Endothelial cell of hepatic sinusoid (primary cell): Measurements from ENCODE around the gene SLX9.

Experiments used
- in situ Hi-C: cut with HindIII; loops from 2 replicates; pipeline ENCODE4 v1.10.0; 2017; ENCODE audit warnings: low sequenced_read_pairs

Gene SLX9

DNA sequence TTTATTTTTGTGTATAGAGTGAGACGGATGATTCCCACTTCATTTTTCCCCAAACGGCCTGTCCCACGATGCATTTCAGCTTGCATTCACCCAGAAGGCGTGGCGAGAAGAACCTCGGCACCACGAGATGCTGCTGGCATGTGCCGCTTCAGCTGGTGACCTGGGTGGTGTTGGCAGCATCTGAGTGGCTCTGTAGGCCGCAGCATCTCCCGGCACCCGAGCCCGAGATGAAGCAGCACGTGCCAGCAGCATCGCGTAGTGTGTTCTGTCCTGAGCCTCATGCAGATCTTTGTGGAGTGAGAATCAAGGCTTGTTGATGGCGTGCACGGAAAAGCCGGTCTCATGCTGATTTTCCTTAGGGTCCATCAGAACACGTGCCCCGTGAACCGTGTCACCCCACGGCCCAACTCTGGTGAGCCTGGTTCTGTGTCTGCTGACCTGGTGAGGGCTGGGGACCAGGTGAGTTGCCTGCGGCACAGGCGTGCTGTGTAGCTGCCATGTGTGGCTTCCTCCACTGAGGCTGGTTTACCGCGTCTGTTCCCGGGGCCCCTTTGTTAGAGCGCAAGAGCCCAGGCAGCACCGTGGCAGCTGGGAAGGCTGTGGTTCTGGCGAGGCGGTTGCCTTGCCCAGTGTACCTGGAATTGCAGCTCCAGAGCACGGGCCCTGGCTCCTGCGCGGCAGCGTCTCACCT is 16.7 kb downstream of the SLX9 start:
- in situ Hi-C loops = no loop called here

DNA sequence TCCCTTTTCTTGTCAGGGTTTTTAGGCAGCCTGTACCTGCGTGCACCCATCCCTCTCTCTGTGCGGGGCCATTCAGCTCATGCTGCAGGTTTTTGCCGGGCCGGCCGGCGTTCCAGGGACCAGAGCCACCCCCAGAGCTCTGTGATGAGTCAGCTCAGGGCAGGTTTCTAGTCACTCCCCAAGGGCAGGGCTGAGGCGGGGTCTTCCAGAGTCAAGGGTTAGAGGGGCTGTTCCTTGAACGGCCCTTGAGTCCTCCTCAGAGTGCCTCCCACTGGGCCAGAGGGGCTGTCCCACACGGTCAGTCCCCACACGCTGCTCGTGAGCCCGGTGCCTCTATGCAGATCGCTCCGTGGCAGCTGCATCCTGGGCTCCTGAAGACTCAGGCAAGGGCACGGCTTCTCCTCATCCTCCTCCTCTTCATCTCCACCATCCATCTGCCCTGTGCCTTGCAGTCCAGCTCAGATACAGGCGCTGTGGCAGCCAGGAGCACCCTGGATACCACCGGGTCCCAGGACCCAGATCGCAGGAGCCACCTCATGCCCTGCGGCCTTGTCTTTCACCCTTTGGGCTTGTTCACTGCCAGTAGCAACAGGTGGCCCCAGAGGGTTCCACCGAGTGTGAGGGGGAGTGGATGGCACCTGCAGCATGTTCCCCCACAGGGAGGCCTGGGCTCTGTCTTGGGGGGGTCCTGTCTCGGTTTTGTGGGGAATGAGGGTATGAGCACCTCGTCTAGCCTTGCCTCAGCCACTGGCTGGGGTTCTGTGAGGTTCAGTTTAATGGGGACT is 17.4 kb downstream of the SLX9 start:
- in situ Hi-C loops = no loop called here

DNA sequence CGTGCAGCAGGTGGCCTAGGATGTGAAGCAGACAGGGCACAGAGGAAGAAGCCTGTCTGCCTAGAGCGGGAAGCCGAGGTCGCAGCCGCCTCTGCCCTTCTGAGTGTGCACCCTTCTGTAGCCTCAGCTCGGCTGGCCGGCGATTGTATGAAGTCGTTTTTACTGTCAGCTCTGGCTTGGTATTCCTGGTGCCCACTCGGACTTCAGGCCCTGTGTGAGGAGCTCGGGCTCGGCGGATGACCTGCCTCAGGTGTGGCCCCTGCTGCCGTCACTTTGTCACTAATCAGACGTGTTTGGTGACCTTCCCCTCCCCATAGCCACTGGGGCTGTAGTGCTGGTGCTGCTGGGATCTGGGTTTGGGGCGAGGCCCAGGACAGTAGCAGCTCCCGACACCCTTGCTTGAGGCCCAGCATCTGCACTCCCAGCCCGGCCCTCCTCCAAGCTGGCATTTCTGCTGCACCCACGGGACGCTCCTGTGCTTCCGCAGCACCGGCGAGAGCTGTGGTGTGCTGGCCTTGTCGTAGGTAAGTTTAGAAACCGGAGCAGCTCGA is 18.1 kb downstream of the SLX9 start:
- in situ Hi-C loops = no loop called here

DNA sequence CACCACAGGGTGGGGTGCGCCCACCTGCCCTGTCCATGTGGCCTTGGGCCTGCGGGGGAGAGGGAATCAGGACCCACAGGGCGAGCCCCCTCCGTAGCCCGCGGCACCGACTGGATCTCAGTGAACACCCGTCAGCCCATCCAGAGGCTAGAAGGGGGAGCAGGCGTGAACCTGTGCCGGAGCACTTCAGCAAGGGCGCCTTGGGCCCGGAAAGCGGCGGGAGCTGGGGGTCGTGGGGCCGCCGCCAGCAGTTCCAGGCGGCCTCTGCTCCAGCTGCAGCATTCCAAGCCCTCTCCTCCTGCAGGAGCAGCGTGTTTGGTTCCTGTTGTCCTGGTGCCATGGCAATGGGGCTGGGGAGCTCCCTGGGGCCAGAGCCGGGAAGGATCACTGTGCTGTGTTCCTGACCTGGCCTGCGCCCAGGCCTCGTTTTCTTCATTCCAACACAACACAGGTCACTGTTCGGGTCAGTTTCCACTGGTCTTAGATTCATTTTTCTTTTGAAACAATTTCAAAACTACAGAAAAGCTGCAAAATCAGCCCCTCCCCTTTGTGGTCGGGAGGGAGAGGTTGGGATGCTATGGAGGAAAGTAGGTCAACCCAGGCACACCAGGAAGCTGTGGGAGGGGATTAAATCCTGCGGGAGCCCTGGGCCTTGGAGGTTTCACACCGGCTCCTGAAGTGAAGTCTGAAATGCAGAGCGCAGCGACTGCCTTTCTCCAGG is 18.8 kb downstream of the SLX9 start:
- in situ Hi-C loops = no loop called here

DNA sequence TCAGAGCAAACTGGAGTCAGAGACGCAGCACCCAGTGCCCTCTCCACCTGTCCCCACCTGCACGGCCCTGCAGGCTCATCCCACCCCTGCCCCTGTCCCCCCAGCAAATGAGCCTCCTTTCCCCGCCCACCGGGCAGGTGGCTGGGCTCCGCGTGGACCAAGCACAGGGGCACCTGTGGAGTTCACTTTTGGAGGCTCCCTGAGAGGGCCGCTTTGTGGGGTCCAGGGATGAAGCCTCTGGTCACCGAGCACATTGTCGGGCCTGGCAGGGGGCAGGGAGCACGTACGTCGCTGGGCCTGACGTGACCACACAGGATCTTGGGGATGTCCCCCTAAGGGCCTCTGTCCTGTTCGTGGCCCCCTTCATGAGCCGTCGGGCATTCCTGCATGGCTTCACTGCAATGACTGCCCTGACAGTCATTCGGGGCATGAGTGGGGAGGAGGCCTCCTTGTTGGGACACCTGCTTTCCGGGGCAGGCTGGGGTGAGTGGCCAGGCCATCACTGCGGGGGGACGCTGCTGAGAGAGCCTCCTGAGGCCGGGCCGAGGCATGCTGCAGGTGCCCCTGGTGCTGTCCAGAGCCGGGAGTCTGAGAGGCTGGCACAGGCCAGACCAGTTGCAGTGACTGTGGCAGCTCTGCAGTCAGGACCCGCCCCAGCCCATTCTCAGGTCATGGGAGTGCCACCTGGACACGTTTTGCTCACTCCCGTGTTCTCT is 19.7 kb downstream of the SLX9 start:
- in situ Hi-C loops = no loop called here

DNA sequence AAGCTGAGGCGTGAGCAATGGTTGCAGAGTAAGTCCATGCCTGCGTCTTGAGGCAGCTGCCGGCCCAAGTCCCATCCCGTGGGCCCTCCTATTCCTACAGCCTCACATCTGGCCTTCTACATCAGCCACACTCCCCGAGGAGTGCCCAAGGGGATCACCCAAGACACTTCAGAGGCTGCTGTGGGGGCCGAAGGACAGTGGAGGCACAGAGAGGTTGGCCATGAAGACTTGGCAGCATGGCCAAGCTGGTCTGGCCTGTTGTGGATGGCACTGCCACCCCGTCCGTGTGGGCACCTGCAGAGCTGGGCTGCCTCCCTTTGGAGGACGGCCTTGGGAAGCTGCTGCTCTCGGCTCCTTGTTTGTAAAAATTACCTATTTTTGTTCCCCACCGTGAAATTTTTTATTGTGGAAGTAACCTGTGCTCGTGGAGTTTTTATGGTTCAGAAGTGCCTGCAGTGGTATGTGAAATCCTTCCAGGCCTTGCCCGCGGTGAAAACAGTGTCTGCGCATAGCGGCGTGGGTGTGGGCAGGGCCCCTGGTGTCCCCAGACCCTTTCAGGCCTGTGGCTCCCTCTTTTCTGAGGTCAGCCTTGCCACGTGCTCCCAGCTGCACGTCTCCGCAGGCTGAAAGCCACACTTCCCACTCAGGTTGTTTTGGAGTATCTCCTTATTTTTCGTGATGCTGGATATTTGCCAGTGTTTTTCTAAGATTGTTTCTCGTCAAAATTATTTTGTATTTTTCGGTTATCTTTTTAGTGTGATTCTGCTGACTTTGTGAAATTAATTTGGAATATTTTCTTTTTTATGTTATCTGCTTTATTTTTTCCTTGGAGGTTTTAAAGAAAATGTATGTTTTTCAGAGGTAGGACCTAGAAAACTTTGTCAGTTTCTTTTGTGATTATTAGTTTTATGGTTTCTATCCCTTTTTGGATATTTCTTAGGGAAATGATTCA is 20.6 kb downstream of the SLX9 start:
- in situ Hi-C loops = no loop called here

DNA sequence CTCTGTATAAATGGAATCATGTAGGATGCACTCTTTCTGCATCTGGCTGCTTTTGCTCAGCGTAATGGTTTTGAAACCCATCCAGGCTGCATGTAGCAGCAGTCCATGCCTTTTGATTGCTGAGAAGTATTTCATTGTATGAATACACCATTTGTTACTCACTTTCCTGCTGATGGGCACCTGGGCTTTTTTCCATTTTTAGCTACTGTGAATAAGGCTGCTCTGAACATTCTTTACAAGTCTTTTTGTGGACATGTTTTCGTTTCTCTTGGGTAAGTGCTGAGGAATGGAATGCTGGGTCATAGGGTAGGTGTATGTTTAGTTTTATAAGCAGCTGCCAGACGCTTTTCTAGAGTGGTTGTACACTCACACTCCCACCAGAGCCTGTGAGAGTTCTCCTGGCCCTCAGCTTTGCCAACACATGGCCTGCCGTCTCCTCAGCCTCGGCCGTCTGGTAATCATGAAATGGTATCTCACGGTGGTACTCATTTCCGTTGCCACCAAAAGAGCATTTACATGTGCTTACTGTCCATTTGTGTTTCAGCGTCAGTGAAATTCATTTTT is 22.7 kb downstream of the SLX9 start:
- in situ Hi-C loops = no loop called here

DNA sequence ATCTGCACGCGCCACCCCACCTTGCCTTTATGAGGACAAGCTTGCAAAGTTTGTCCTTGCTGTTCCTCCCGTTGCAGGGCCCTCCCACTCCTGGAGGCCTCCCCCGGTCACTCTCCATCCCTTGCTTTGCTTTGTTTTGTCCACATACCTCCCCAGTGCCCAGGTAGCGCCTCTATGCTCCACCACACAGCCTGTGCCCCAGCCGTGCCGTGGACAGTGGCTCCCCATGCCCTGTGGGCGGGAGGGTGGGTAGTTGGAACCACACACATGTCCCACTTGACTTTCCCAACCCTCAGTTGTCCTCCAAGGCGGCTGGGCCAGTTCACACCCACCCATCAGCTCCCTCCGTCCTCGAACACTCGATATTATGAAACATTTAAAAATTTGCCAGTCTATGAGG is 24.6 kb downstream of the SLX9 start:
- in situ Hi-C loops = no loop called here

DNA sequence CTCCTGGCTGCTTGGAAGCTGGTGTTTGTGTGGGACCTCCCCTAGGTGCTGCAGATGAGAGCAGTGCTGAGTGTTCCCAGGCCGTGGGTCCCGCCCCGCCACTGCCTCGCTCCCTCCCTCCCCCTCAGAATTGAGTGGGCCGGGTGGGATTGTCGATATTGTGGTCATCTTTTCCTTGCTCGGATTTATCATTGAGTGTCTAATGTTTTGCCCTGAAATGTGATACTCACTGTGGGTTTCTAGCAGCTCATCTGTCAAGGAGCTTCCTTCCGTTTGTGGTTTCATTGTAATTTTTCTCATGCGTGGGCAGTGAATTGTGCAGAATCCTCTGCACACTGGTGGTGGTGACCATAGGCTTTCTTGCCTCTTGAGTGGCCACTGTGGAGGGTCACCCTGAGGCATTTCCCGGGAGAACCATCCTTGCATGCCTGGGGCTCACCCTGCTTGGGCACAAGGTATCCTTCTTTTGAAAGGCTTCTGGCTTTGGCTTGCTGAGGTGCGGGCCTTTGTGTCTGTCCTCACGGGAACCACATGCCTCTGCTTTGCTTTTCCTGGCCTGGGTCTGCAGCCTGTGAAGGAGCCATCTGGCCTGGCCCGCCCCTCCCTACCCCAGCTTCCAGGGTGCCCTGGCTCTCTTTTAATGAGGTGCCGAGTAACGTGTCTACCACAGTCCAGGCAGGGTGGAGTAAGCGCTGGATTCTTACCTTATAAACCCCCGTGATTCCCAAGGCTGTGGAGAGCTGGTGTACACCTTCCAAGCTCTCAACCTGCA is 25.6 kb downstream of the SLX9 start:
- in situ Hi-C loops = no loop called here

DNA sequence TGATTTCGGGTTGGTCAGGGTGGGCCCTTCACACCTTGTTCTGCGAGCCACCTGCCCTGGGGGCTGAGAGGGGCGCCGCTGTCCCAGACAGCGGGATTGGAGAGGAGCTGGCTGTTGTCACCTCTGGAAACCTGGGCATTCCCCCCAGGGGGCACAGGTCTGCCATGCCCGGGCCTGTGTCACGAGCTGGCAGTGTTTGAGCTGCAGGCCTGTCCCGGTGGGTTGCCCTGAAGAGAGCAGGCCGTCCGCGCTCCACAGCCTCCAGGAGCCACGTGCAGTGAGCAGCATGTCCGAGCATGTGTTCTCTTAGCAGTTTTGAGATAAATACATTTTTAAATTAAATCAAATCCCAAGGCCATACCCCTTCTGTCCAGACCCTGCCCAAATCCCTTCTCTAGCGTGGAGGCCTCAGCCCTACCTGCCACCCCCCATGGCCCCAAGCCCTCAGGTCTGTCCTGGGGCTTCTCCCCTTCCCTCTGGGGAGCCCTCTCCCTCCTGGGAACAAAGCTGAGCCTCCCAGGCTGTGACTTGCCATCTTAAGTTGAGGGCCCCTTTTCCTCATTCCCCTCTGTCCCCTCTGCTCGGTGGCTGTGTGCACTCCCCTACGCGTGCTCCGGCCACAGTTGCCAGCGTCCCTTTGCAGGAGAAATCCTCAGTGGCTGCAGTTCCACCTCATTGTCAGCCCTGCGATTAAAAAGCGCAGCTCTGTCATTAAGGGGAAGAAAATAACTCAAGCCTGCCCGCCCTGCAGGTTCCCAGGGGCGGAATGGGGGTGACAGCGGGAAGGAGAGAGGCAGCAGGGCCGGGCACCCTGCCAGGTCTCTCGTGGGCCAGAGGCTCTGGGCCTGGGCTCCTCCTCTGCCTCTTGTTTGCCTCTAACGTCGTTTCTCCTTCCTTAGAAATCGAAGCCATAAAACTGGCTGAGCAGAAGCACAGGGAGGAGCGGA is 26.6 kb downstream of the SLX9 start:
- in situ Hi-C loops = no loop called here

DNA sequence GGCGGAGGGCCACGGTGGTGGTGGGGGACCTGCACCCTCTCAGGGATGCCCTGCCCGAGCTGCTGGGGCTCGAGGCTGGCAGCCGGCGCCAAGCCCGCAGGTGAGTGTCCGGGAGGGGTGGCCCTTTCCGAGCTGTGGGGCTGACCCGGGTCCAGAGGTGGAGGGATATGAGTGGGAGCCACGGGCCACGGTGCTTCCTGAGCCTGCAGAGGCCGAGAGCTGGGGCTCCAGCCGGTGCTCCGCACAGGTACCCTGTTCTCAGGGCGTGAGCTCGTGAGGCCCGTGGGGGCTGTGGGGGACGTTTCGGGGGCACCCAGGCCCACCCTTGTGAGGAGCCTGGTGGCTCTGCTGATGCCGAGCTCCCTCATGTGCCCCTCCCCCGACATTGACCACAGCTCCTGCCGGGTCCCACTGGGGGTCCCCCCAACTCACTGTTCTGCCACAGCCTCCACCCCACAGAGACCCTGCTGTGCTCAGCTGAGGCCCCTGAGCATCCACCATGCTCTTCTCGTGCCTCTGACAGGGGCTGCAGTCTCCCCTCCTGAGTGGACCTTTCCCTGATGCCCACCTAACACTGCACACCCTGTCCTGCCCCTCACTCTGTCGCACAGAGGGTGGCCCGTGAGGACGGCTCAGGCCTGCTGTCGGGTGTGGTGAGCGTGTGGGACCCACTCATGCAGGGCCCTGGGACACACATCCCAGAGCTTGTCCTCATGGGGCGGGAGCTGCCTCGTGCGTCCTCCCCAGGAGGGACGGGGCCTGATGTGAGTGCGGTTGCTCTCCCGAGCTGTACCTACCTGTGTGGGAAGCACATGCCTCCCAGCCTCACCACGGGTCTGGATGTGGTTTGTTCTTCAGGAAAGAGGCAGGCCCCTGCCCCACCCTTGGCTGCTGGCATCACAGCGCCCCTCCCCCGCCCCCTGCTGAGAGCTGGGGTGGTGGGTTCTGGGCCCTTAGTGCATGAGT is 27.5 kb downstream of the SLX9 start:
- in situ Hi-C loops = no loop called here

DNA sequence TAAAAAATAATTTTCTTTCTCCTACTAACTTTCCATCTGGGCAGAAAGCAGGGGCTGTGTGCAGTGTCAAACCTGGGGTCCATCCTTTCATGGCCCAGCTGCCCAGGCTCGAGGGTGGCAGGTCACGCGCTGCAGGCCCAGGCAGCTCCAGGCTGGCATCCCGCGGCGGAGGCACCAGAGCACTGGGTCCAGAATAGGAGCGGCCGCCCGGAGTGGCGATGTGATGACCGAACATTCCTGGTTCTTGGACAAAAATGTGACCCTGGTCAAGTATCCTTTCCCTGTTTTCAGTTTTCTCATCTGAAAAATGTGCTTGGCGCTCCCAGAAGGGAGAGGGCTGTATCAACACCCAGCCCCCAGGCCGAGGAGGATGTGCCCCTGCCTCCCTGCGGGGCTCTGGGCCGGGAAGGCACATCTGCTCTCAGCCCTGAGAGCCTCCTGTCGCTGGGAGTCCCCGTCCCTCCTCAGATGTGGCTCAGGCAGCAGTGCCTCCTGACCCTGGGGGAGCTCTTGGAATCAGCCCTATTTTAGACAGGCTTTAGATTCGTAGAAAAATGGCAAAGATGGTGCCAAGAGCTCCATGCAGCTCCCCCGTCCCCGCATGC is 29.3 kb downstream of the SLX9 start:
- in situ Hi-C loops = no loop called here

DNA sequence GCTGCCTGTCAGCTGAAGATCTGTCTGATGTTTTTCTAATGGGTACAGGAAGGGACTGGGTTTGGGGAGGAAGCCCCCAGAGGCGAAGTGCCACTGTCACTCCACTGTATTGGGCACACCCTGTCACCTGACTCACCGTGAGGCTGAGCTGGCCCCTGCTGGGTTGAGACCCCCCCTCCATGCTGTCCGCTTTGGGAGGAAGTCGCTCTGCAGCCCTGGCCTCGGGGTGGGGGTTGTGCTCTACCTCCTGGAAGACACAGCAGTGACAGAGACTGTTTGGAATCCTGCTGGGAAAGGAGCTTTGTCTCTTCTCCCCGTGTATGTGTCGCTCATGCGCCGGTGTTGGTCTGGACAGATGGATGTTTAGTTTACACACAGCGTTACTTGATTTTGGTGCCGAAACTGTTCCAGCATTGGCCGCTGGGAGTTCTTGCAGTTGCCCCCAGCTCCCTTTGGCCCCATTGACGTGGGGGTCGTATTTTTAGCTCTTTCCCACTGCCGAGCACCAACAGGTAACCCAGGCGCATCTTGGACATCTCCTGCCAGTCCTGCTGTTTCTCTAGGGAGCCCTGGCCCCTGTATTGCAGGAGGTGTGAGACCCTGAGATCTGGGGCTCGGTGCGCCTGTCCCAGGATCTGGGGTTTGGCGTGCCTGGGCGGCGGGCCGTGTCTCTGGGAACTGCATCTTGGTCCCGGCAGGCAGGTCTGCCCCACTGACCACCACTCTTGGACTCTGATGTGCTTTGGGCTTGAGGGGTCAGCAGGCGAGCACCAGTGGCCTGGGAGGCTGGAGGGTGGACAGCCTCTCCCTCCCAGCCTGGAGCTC is 30.3 kb downstream of the SLX9 start:
- in situ Hi-C loops = no loop called here

DNA sequence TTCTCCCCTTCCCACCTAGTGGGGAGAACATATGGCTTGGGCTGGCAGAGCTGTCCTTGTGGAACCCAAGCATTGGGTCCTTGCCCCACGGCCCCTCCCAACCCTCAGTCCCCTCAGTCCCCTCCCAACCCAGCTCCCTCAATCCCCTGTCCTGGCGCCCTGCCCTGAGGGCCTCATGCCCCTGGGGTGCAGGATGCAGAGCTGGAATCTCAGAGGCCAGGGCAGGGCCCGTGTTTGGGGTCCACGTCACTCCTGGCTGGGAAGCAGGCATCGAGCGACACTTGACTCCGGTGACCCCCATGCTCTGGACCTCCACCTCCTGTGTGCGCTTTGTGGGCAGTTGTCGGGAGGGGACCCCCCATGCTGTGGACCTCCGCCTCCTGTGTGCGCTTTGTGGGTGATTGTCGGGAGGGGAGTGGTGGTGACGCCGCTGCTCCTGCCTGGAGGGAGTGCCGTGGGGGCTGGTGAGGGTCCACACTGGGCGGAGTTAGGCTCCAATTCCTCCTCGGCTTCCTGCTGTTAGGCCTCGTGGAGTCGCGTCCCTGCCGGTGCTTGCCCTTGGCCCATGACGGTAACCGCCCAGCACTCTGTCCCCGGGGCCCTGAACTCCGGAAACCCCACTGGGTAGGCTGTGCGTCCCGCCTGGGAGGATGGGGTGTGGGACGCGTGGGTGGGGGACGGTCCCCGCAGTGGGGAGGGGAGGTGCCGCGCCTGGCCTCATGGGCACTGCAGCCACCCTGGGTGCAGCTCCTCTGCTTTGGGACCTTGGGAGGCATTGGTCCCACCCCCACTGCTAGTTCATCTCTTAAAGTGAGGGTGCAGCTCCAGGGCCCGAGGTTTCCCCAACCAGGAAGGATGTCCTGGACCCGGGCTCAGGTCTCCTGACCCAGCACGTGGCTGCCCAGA is 31.2 kb downstream of the SLX9 start:
- in situ Hi-C loops = no loop called here
